ENCODE data around the gene DNM3. TPM values are rescaled to one million over a fixed set of nuclear protein-coding genes. Genes with fewer than 3 reads are reported as not detected.

The DNM3 gene
- total and polyA plus RNA-seq, 10 of the 15 experiments (the other 5 are each of a cell fraction or from before 2014, with no cell fraction given): 0.03 to 1.5 (median 0.08) TPM; not detected in 3

GRCh38 chr1:172108161-172108893, 267.0 kb downstream of the DNM3 start:
- Histone ChIP-seq H3K4me3 (no peak overlapping the region), H3K27ac (ENCODE audit: control insufficient read depth, insufficient read depth) (no peak overlapping the region), H3K4me2 (ENCODE audit: control insufficient read depth, insufficient read depth) (no peak overlapping the region), H3K9me3 (replicated peaks; ENCODE audit: control insufficient read depth, insufficient read depth, low read length) (no peaks in the 10 kb centered on the region), H4K20me1 (ENCODE audit: control insufficient read depth, insufficient read depth) (no peaks in the 10 kb centered on the region), H3K36me3 (ENCODE audit: control insufficient read depth in 2 of 2, insufficient read depth in 2 of 2, low read length in 1 of 2) (no peaks in the 10 kb centered on the region), H3K4me1 (ENCODE audit: control insufficient read depth, insufficient read depth, low read length) (no peaks in the 10 kb centered on the region), H3K79me2 (ENCODE audit: control insufficient read depth, insufficient read depth, low read length) (no peaks in the 10 kb centered on the region), H3K9ac (ENCODE audit: control insufficient read depth, insufficient read depth, low read length) (no peak overlapping the region), H2AFZ (ENCODE audit: control insufficient read depth, low read depth, low read length) (no peak overlapping the region), H3K27me3 (replicated peaks in 1 of 2; ENCODE audit: control insufficient read depth in 2 of 2, insufficient read depth in 2 of 2, low read length in 1 of 2) (no peaks in the 10 kb centered on the region)
- DNase-seq (ENCODE audit: low read depth, low spot score) (no peak), ATAC-seq (no peak), FAIRE-seq (no peak)
- POLR2A ChIA-PET: interaction anchor here (1.3 kb wide), 1 partner anchor 10 kb away, joined by 3 read pairs; no protein-coding TSS in a partner anchor
- TF ChIP-seq JUND (IDR thresholded peaks at IDR 0.05; ENCODE audit: low read depth, low read length) (no peak), ZBTB40 (IDR thresholded peaks at IDR 0.05; ENCODE audit: borderline replicate concordance) (no peak)
- TF ChIP-seq, protein P1, sequence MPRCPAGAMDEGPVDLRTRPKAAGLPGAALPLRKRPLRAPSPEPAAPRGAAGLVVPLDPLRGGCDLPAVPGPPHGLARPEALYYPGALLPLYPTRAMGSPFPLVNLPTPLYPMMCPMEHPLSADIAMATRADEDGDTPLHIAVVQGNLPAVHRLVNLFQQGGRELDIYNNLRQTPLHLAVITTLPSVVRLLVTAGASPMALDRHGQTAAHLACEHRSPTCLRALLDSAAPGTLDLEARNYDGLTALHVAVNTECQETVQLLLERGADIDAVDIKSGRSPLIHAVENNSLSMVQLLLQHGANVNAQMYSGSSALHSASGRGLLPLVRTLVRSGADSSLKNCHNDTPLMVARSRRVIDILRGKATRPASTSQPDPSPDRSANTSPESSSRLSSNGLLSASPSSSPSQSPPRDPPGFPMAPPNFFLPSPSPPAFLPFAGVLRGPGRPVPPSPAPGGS (IDR thresholded peaks at IDR 0.05; ENCODE audit: borderline replicate concordance, insufficient read depth, low read depth, low read length, poor library complexity, severe bottlenecking): no peak
- in situ Hi-C loops (cut with MboI): no loop called here
- intact Hi-C loops (cut with micrococcal nuclease; ENCODE audit: unreplicated experiment): no loop called here
- CTCF ChIA-PET: interaction anchor here (0.6 to 1.3 kb wide), 3 partner anchors 17 to 1607 kb away, joined by 3 to 4 read pairs (median 3); partner anchors contain the start of gene KLHL20
- BruUV-seq (replicated peaks): no TSS peak
- RAD21 ChIA-PET (ENCODE audit: unreplicated experiment): no interaction called here
- SMC1A ChIA-PET (ENCODE audit: uncharacterized antibody, unreplicated experiment): interaction anchor here (0.7 to 1.5 kb wide), 8 partner anchors 10 to 286 kb away, joined by 3 to 5 read pairs (median 3); no protein-coding TSS in a partner anchor

Data from GM12878 (cell line).